Skeletal muscle satellite cell (primary cell): ENCODE results near the gene KLHL36.

ENCODE experiments used
- H3K27me3 ChIP-seq: 2 replicates; pipeline ENCODE4 v1.7.0; 2013; ENCODE audit warnings: low read length; ENCODE audit not compliant: control insufficient read depth, insufficient read depth
- H3K36me3 ChIP-seq: 2 replicates; pipeline ENCODE4 v1.7.0; 2013; ENCODE audit warnings: mild to moderate bottlenecking, control low read depth, low read length; ENCODE audit not compliant: insufficient read depth
- H3K4me1 ChIP-seq: 2 replicates; pipeline ENCODE4 v1.7.0; 2013; ENCODE audit warnings: low read length; ENCODE audit not compliant: control insufficient read depth, insufficient read depth
- H3K4me2 ChIP-seq: 2 replicates; pipeline ENCODE4 v1.7.0; 2013; ENCODE audit warnings: mild to moderate bottlenecking, low read length
- H3K4me3 ChIP-seq: 2 replicates; pipeline ENCODE4 v1.7.0; 2013; ENCODE audit warnings: low read length
- H3K9ac ChIP-seq: 2 replicates; pipeline ENCODE4 v1.7.0; 2013; ENCODE audit warnings: mild to moderate bottlenecking, low read depth, low read length, moderate library complexity
- H3K9me3 ChIP-seq: replicated peaks from 2 replicates; pipeline ENCODE4 v1.7.0; 2013; ENCODE audit warnings: mild to moderate bottlenecking, control low read depth, low read length

Gene KLHL36

DNA sequence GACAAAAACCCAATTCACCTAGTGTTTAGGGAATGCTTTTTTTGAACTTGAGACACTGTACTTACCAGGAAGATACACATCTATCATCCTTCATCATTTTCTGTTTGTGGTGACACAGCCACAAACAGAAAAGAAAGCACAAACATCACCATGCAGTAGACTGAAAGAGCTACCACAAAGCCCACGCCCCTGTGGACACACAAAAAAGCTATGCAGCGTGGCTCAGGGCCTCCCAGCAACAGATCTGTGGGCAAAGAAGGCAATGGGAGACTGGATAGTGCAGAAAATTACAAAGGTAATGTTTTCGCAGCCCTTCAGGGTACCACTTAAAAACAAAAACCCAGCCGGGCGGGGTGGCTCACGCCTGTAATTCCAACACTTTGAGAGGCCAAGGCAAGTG is 40.0 kb upstream of the KLHL36 start:
- Histone ChIP-seq H3K4me2 (no peak overlapping the region), H3K4me1 (peaks cover 5% of the 10 kb centered on the region), H3K4me3 (no peak overlapping the region), H3K36me3 (peaks cover 53% of the 10 kb centered on the region), H3K27me3 (no peaks in the 10 kb centered on the region), H3K9ac (no peak overlapping the region), H3K9me3 (no peaks in the 10 kb centered on the region)

DNA sequence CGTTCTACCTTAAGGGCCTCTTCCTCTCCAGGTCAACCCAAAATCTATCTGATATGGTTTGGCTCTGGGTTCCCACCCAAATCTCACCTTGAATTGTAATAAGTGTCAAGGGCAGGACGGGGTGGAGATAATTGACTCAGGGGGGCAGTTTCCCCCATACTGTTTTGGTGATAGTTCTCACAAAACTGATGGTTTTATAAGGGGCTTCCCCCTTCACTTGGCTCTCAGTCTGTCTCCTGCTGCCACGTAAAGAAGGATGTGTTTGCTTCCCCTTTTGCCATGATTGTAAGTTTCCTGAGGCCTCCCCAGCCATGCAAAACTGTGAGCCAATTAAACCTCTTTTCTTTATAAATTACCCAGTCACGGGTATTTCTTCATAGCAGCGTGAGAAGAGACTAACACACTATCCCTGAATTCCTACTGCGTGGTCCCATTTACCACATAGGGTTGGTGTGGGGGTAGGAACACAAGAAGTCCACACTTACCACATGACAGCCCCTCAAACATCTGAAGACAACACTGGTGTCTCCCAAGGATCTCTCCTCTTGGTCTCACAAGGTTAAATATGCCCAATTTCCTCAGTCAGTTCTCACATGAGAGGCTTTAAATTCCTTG is 38.6 kb upstream of the KLHL36 start:
- Histone ChIP-seq H3K9ac (no peak overlapping the region), H3K36me3 (peaks cover 67% of the 10 kb centered on the region), H3K4me3 (no peak overlapping the region)

DNA sequence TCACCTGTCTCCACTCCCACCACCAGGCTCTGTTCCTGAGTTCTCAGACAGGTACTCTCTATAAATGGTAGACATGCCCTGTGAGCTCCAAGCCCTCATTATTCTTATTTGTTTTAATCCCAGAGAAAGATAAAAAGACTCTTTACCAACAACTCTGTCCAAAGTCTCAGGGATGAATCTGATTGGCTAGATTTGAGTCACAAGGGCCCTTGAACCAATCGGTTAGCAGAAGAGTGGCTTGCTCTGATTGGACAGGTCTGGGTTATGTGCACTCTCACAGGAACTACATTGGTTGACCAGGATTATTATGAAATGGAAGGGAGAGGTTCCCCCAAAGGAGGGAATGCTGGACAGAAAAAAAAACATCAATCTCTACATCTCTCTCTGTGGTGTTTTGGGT is 37.9 kb upstream of the KLHL36 start:
- H3K36me3 ChIP-seq: peaks cover 72% of the 10 kb centered on the region
- peaks cover 6% of the 10 kb centered on the region for H3K4me1 ChIP-seq

More for the DNA sequence above, 38.6 kb upstream of the KLHL36 start:
- Histone ChIP-seq H3K4me1 (no peaks in the 10 kb centered on the region), H3K27me3 (no peaks in the 10 kb centered on the region), H3K4me2 (no peak overlapping the region), H3K9me3 (no peaks in the 10 kb centered on the region)

DNA sequence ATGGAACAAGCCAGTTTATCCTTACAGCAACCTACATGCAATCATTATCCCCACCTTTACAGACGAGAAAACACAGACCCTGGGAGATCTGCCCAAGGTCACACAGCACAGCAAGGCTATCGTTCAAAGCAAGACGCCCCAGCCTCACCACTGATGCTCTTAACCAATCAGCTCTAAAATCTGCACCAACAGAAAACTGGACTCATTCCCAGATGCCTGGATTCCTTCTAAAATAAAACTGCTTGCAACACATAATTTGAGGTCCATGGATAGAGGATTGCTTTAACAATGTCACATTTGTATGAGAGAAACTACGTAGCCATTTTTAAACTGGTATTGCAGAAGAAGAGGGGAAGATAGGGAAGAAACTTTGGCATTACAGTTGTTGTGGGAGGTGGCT is 37.3 kb upstream of the KLHL36 start:
- Histone ChIP-seq H3K4me3 (no peak overlapping the region), H3K4me1 (peaks cover 13% of the 10 kb centered on the region), H3K27me3 (no peaks in the 10 kb centered on the region), H3K4me2 (no peak overlapping the region), H3K36me3 (peaks cover 74% of the 10 kb centered on the region), H3K9me3 (no peaks in the 10 kb centered on the region), H3K9ac (no peak overlapping the region)

More for the DNA sequence above, 37.9 kb upstream of the KLHL36 start:
- no peaks in the 10 kb centered on the region for H3K27me3 ChIP-seq
- no peaks in the 10 kb centered on the region for H3K9me3 ChIP-seq
- H3K4me2 ChIP-seq: no peak overlapping the region
- H3K9ac ChIP-seq: no peak overlapping the region
- H3K4me3 ChIP-seq: no peak overlapping the region

DNA sequence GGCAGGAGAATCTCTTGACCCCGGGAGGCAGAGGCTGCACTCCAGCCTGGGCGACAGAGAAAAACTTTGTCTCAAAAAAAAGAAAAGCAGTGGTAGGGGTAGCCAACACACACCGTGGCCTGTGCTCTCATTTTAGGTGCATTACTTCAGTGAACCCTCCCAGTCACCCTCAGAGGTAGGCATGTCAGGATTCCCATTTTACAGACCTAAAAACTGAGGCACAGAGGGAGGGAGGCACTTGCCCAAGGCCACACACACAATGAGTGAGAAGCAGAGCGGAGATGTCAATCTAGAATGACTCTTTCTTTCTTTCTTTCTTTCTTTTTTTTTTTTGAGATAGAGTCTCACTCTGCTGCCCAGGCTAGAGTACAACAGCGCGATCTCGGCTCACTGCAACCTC is 35.6 kb upstream of the KLHL36 start:
- H3K27me3 ChIP-seq: no peaks in the 10 kb centered on the region

DNA sequence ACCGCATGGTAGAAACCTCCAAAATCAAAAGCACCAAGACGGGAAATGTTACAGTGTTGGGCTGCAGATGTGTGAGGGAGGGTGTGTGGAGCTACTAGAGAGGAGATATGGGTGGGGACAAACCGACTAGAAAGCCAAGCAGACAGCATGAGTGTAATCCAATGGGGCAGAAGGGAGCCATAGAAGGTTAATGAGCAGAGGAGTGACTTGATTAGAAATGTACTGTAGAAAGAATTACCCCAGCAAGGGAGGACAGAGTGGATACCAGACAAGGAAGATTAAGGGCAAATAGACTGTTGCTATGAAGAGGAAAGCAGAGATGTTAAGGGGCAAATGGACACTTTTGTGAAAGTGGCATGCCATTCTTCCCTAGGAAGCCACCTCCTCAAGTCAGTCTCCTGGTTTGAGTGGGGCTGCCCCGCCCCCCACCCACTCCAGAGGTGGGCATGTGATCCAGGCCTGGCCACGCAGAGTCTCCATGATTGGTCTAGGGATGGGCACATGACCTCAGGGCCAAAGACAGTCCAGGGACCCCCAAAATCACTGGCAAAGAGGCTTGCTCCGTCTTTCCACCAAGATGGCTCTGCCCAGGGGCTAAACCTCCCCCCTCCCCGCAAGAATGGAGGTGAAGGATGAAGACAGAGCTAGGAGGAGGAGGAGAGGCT is 34.8 kb upstream of the KLHL36 start:
- Histone ChIP-seq H3K4me2 (no peak overlapping the region), H3K36me3 (peaks cover 56% of the 10 kb centered on the region), H3K4me1 (peaks cover 16% of the 10 kb centered on the region), H3K4me3 (no peak overlapping the region), H3K9me3 (no peaks in the 10 kb centered on the region), H3K9ac (no peak overlapping the region), H3K27me3 (no peaks in the 10 kb centered on the region)

More for the DNA sequence above, 35.6 kb upstream of the KLHL36 start:
- no peak overlapping the region for H3K9ac ChIP-seq
- peaks cover 59% of the 10 kb centered on the region for H3K36me3 ChIP-seq
- H3K4me2 ChIP-seq: no peak overlapping the region
- no peak overlapping the region for H3K4me3 ChIP-seq
- peaks cover 14% of the 10 kb centered on the region for H3K4me1 ChIP-seq
- H3K9me3 ChIP-seq: no peaks in the 10 kb centered on the region

DNA sequence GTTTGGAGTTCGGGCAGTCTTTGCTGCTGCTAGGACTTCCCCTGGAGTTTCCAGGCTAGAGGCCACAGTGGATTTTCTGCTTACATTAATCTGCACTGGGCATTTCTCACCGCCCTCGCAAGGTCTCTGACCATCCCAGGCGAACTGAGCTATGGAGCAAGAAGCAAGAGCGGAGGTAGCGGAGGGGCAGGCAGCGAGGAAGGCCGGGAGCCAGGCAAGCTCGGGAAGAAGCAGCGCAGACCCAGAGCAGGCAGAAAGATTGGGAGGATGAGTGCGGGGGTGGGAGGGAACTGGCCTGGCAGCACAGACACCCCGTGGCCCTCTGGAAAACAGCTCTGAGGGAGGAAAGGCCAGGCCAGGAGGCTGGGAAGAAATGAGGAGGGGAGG is 34.2 kb upstream of the KLHL36 start:
- H3K36me3 ChIP-seq: peaks cover 53% of the 10 kb centered on the region
- no peaks in the 10 kb centered on the region for H3K9me3 ChIP-seq
- H3K9ac ChIP-seq: no peak overlapping the region
- H3K4me2 ChIP-seq: no peak overlapping the region
- H3K4me3 ChIP-seq: no peak overlapping the region
- peaks cover 21% of the 10 kb centered on the region for H3K4me1 ChIP-seq
- H3K27me3 ChIP-seq: no peaks in the 10 kb centered on the region

DNA sequence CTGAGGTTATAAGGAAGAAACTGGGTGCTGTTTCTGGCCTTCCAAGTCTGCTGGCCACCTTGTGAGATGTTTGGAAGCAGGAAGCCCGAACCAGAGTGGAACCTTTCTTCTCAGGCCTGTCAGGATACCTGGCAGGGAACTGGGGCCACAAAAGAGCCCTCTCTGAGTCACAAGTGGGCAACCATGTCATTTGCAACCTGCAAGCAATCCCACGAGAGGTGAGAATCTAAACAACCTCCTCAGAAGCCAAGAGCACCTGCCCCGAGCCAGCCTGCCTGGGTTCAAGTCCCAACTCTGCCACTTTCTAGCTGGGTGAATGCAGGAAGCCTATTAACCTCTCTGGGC is 33.7 kb upstream of the KLHL36 start:
- H3K4me3 ChIP-seq: no peak overlapping the region
- no peak overlapping the region for H3K4me2 ChIP-seq
- no peak overlapping the region for H3K9ac ChIP-seq
- H3K36me3 ChIP-seq: peaks cover 51% of the 10 kb centered on the region
- peaks cover 26% of the 10 kb centered on the region for H3K4me1 ChIP-seq
- H3K9me3 ChIP-seq: no peaks in the 10 kb centered on the region
- no peaks in the 10 kb centered on the region for H3K27me3 ChIP-seq

DNA sequence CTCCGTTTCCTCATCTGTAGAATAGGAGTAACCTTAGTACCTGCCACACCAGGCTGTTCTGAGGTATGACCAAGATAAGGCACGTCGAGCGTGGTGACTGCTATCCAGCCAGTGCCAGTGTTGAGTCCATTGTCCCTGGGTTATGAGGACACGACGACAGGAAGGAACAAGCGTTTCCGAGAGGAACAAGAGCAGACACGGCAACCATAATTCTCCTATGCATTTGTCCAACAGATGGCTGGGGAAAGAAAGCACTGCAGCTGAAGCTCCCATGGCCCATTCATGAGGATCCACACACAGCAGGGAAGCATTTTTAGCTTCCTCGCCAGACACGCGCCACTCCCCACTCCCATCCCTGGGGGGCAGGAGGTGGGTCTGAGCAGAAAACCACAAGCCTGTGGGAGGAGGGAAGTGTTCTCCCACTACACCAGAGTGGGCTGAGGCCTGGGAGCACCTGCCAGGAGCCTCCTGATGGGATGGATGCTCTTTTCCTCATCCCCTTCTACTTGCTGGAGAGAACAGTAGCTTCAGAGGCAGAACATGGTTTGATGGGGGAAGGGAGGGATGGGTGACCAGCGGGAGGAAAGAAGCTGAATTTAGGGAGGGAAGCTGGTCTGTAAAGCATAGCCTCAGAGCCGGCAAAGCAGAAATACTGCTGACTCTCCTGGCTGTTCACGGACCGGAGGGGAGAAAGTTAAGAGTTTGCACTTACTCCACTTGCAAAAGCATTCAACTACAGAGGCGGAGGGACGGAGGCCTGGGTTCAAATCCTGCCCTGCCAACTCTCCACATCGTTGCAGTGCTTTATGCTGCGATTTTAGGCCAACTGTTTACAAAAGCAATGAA is 33.1 kb upstream of the KLHL36 start:
- Histone ChIP-seq H3K36me3 (peaks cover 46% of the 10 kb centered on the region), H3K9ac (no peak overlapping the region), H3K27me3 (no peaks in the 10 kb centered on the region), H3K4me3 (peak overlapping the region; percentile 89), H3K9me3 (no peaks in the 10 kb centered on the region), H3K4me2 (peak overlapping the region; percentile 94), H3K4me1 (peaks cover 26% of the 10 kb centered on the region)

DNA sequence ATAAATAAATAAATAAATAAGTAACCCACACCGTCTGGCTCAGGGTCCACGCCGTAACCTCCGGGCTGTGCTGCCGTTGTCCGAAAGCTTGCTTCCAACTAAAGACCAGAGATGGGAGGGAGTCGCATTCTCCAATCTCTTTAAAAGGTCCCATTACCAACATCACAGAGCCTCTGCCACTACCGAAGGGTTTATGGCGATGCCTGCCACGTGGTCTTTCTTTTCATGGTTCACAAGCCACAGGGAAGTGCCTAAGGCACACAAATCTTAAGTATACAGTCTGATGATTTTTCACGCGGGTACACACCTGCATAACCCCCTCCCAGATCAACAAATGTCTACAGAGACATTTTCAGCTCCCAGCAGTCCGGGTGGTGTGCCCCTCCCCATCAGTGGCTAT is 31.8 kb upstream of the KLHL36 start:
- Histone ChIP-seq H3K9ac (peak overlapping the region; percentile 82), H3K9me3 (no peaks in the 10 kb centered on the region), H3K4me3 (peak overlapping the region; percentile 89), H3K36me3 (peaks cover 36% of the 10 kb centered on the region), H3K27me3 (no peaks in the 10 kb centered on the region), H3K4me2 (peak overlapping the region; percentile 94), H3K4me1 (peaks cover 26% of the 10 kb centered on the region)

DNA sequence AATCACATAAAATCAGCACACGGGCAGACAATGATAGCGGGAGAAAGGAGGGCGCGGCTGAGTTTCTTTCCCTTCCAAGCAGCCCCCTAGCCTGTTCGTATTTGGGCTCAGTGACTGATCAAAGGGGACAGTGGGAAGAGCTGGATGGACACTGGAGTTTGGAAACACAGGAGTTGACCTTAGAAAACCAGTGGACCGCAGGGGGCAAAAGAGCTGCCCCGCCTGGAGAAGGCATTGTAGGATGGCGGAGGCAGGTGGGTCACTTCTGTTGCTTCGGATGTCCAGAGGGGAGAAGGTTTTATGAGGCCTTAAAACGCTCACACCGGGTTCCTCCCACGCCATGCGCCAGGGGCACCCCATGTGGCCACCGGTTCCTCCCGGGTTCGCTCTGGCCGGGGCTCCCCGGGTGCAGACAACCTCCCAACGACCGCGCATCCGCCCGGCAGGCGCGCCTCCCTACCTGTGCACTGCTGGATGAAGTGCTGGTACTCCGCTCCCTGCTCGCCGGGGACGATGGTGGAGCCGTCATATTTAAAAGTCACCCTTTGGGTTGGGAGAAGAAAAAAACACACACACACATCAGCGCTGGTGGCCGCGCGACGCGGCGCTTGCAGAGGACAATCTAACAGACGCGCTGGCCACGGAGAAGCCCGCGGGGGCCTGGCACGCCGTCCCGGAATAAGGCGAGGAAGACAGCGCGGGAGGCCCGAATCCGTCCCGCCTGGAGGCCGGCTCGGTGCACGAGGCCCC is 31.1 kb upstream of the KLHL36 start:
- no peaks in the 10 kb centered on the region for H3K9me3 ChIP-seq
- no peaks in the 10 kb centered on the region for H3K27me3 ChIP-seq
- H3K4me2 ChIP-seq: peak overlapping the region; percentile 94
- peaks cover 29% of the 10 kb centered on the region for H3K4me1 ChIP-seq
- peak overlapping the region; percentile 89 for H3K4me3 ChIP-seq
- peak overlapping the region; percentile 82 for H3K9ac ChIP-seq
- H3K36me3 ChIP-seq: peaks cover 32% of the 10 kb centered on the region
